PC-3 (cell line): Measurements from ENCODE around the gene IDH3A. TPM values are rescaled to one million over a fixed set of nuclear protein-coding genes. Genes with fewer than 3 reads are reported as not detected.

ENCODE experiments used
- ATAC-seq: fragments of 200-7000 bp; cut with Tn5 transposase; 2 replicates; pipeline ENCODE4 v1.9.1; 2020; ENCODE audit warnings: mild to moderate bottlenecking, moderate library complexity
- BruUV-seq: library from RNA; stranded (reverse); fragments of 400-500 nt; replicated peaks from 2 replicates; lab custom pipeline; 2021; lab: Mats Ljungman, UMichigan
- CTCF ChIA-PET: fragments of 300-600 bp; sonication (Branson Sonifier 250); formaldehyde crosslinking; loops from one replicate; lab custom pipeline; 2022; ENCODE audit warnings: antibody characterized with exemption; lab: Charles Lee
- POLR2A ChIA-PET: fragments of 300-600 bp; sonication (Branson Sonifier 250); formaldehyde crosslinking; loops from one replicate; lab custom pipeline; 2022; ENCODE audit warnings: antibody characterized with exemption; ENCODE audit not compliant: unreplicated experiment; lab: Charles Lee
- DNase-seq: peaks from one replicate; pipeline ENCODE4 v3.0.0-alpha.2; 2015
- H2AFZ ChIP-seq: fragments of 300-600 bp; sonication (generic); 2 replicates; pipeline ENCODE4 v1.6.0; 2016; ENCODE audit warnings: antibody characterized with exemption, low read length
- H3F3A ChIP-seq: fragments of 300-600 bp; sonication (generic); one replicate; pipeline ENCODE4 v1.6.0; 2017; ENCODE audit warnings: antibody characterized with exemption, low read length, control low read depth, mild to moderate bottlenecking; ENCODE audit not compliant: unreplicated experiment
- H3K27ac ChIP-seq: fragments of 300-600 bp; sonication (generic); 2 replicates; pipeline ENCODE4 v1.5.1; 2016; ENCODE audit warnings: mild to moderate bottlenecking, low read length
- H3K27me3 ChIP-seq: fragments of 300-600 bp; sonication (generic); 2 replicates; pipeline ENCODE4 v1.6.1; 2016; ENCODE audit warnings: low read length, mixed read lengths
- H3K36me3 ChIP-seq: fragments of 300-600 bp; sonication (generic); 2 replicates; pipeline ENCODE4 v1.6.1; 2016; ENCODE audit warnings: low read depth, mixed run types, low read length, mixed read lengths
- H3K4me1 ChIP-seq: fragments of 300-600 bp; sonication (generic); 2 replicates; pipeline ENCODE4 v1.5.1; 2016; ENCODE audit warnings: low read length; ENCODE audit not compliant: insufficient read depth
- H3K4me2 ChIP-seq: fragments of 300-600 bp; sonication (generic); 2 replicates; pipeline ENCODE4 v1.6.0; 2016; ENCODE audit warnings: low read length
- H3K4me3 ChIP-seq: fragments of 300-600 bp; sonication (generic); 2 replicates; pipeline ENCODE4 v1.5.1; 2016; ENCODE audit warnings: mild to moderate bottlenecking, low read length, mixed read lengths
- H3K79me2 ChIP-seq: fragments of 300-600 bp; sonication (generic); 2 replicates; pipeline ENCODE4 v1.6.1; 2017; ENCODE audit warnings: low read length, mixed read lengths
- H3K9ac ChIP-seq: fragments of 300-600 bp; sonication (generic); 2 replicates; pipeline ENCODE4 v1.6.0; 2016; ENCODE audit warnings: mild to moderate bottlenecking, low read length
- H3K9me2 ChIP-seq: fragments of 300-600 bp; sonication (generic); replicated peaks from 2 replicates; pipeline ENCODE4 v1.6.1; 2016; ENCODE audit warnings: mixed run types, low read length, mixed read lengths
- H3K9me3 ChIP-seq: fragments of 300-600 bp; sonication (generic); 2 replicates; pipeline ENCODE4 v1.6.1; 2016; ENCODE audit warnings: low read length, mixed read lengths
- H4K20me1 ChIP-seq: fragments of 300-600 bp; sonication (generic); 2 replicates; pipeline ENCODE4 v1.6.1; 2016; ENCODE audit warnings: low read length, mixed read lengths
- CTCF ChIP-seq: fragments of 300-600 bp; sonication (generic); conservative IDR thresholded peaks from 2 replicates; pipeline ENCODE4 v1.5.1; 2017; ENCODE audit warnings: antibody characterized with exemption, low read depth, mild to moderate bottlenecking, low read length
- EZH2 ChIP-seq: fragments of 300-600 bp; sonication (generic); IDR thresholded peaks from one replicate; pipeline ENCODE4 v1.6.1; 2017; ENCODE audit warnings: antibody characterized with exemption, mild to moderate bottlenecking, low read length; ENCODE audit not compliant: unreplicated experiment
- EZH2phosphoT487 ChIP-seq: fragments of 300-600 bp; sonication (generic); IDR thresholded peaks from 2 replicates; pipeline ENCODE4 v1.6.1; 2018; ENCODE audit warnings: mild to moderate bottlenecking, antibody characterized with exemption, low read length, borderline replicate concordance
- intact Hi-C: fragments of 100-400 bp; cut with micrococcal nuclease; formaldehyde crosslinking; loops from 2 replicates; pipeline ENCODE4 v1.9.0; 2023
- total RNA-seq: library from RNA; depleted of rRNA; stranded (reverse); fragments of >200 nt; gene quantifications from 2 replicates; pipeline ENCODE4 v1.2.3, GENCODE V29; 2014

The IDH3A gene
- total RNA-seq, 1 experiment from 2014 or later, result 78.8 TPM

DNA sequence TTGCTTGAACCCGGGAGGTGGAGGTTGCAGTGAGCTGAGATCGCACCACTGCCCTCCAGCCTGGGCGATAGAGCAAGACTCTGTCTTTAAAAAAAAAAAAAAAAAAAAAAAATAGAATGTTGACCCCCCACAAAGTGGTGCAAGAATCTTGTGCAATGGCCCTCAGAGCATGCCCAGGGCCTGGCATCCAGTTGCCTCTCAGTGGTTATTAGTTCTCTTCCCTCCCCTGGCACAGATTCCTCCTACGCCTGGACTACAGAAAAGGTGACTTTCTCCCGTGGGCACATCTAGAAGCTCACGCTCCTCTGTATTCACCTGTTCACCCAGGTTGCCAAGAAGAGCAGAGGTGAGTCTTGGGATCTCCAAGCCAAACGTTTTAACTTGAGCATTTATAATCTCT lies 48.5 kb downstream of the IDH3A start:
- H3F3A ChIP-seq, result no peaks in the 10 kb centered on the region
- ATAC-seq (no peak), DNase-seq (no peak)
- ChIA-PET CTCF (no interaction called here), POLR2A (no interaction called here)
- H3K9me3 ChIP-seq, result no peaks in the 10 kb centered on the region
- no peaks in the 10 kb centered on the region for H3K79me2 ChIP-seq
- H3K27me3 ChIP-seq, result no peaks in the 10 kb centered on the region
- no peaks in the 10 kb centered on the region for H3K9me2 ChIP-seq
- intact Hi-C loops, result loop anchor here (5.0 kb wide), 2 partner anchors 45 to 65 kb away; partner anchors contain the start of gene CIB2
- no peaks in the 10 kb centered on the region for H3K4me1 ChIP-seq
- H3K4me3 ChIP-seq, result no peak overlapping the region
- no TSS peak for BruUV-seq
- H3K36me3 ChIP-seq, result no peaks in the 10 kb centered on the region
- no peak overlapping the region for H3K9ac ChIP-seq
- no peak overlapping the region for H3K4me2 ChIP-seq
- no peaks in the 10 kb centered on the region for H4K20me1 ChIP-seq
- no peak overlapping the region for H2AFZ ChIP-seq
- no peak overlapping the region for H3K27ac ChIP-seq
- TF ChIP-seq EZH2 (no peak), EZH2phosphoT487 (no peak), CTCF (no peak)

GRCh38 chr15:78200276-78200930 lies 51.2 kb downstream of the IDH3A start:
- no peaks in the 10 kb centered on the region for H3K36me3 ChIP-seq
- no peak overlapping the region for H3K27ac ChIP-seq
- TF ChIP-seq EZH2phosphoT487, result no peak
- H3K4me3 ChIP-seq, result no peak overlapping the region
- no peak overlapping the region for H3K4me2 ChIP-seq
- H3K79me2 ChIP-seq, result no peaks in the 10 kb centered on the region
- H3K9me3 ChIP-seq, result no peaks in the 10 kb centered on the region
- no peaks in the 10 kb centered on the region for H3K9me2 ChIP-seq
- H3F3A ChIP-seq, result no peaks in the 10 kb centered on the region
- ChIA-PET POLR2A (no interaction called here), CTCF (no interaction called here)
- no peak overlapping the region for H3K9ac ChIP-seq
- no peaks in the 10 kb centered on the region for H4K20me1 ChIP-seq
- intact Hi-C loops, result no loop called here
- no TSS peak for BruUV-seq
- ATAC-seq (no peak), DNase-seq (no peak)
- H2AFZ ChIP-seq, result no peak overlapping the region
- H3K27me3 ChIP-seq, result no peaks in the 10 kb centered on the region
- H3K4me1 ChIP-seq, result no peaks in the 10 kb centered on the region

DNA sequence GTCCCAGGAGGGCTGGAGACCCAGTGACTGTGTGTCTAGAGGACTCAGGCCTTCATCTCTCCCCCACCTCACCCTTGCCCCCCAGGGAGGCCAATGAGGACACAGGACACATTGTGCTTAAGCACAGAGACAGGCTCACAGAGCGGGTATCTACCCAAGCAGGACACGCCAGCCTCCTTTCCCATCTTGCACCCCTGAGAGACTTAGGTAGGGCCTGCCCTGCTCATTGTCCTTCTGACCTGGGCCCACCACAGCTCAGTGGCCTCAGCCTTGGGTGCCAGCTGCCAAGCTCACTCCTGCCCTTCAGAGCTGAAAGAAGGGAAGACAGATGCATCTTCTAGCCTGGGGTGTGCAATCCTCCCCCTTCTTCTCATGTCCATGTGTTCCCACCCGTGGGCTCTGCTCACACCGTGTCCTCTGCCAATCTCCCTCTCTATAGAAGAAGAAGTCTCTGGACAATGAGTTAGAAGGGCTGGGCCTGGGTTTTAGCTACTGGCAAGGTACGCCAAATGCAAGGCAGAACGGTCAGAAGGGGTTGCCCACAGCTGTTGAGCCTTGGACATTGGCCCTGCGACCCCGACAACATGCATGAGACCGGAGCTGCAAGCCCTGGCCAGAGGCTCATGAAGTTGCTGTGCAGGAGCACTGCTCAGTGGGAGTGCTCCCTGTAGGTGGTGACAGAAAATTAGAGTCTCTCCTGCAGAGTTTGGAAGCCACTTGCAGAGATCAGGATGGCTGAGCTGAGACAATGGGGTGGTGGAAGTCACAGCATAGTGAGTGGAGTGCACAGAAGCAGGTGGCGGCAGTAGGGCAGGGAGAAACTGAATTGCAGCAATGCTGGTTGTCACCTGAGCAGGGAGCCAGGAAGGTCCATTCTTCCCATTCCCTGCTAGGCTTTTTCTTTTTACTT lies 52.4 kb downstream of the IDH3A start:
- Histone ChIP-seq H3K9me3 (no peaks in the 10 kb centered on the region), H2AFZ (no peak overlapping the region), H3K27ac (no peak overlapping the region), H4K20me1 (no peaks in the 10 kb centered on the region), H3K79me2 (no peaks in the 10 kb centered on the region), H3K4me2 (no peak overlapping the region), H3K9ac (no peak overlapping the region), H3K9me2 (no peaks in the 10 kb centered on the region), H3K27me3 (no peaks in the 10 kb centered on the region), H3K36me3 (no peaks in the 10 kb centered on the region), H3F3A (no peaks in the 10 kb centered on the region), H3K4me3 (no peak overlapping the region), H3K4me1 (peaks cover 1% of the 10 kb centered on the region)
- no peak for TF ChIP-seq CTCF
- no peak for TF ChIP-seq EZH2
- TF ChIP-seq EZH2phosphoT487, result no peak
- no TSS peak for BruUV-seq
- no peak for ATAC-seq
- intact Hi-C loops, result no loop called here
- POLR2A ChIA-PET, result no interaction called here
- no peak for DNase-seq
- CTCF ChIA-PET, result no interaction called here
